ENCODE measurements around the gene ATP2A1. TPM values are rescaled to one million over a fixed set of nuclear protein-coding genes. Genes with fewer than 3 reads are reported as not detected.
A peak's percentile ranks its signal among the peaks of the same experiment; 100 is the strongest.

The ATP2A1 gene
- total and polyA plus RNA-seq, 2 donors: 0.57 to 1.2 TPM

GRCh38 chr16:28846080-28846932 is 32.0 kb upstream of the ATP2A1 start, which contains the start of gene TUFM:
TUFM (minus strand) TSS chr16:28846348; CDS start chr16:28846269, 79 bp downstream.
- peak within 1 kb of the TSS; percentile 79 to 82 for H3K27ac ChIP-seq (ENCODE audit: low read depth in 1 of 2, low read length in 1 of 2)
- WGBS: under 1% methylated on average over 73 of the region's 73 CpGs

GRCh38 chr16:28846933-28847273 is 31.4 kb upstream of the ATP2A1 start:
- peaks cover 0 to 4% of the 10 kb centered on the region in 2 donors for H3K9me3 ChIP-seq (ENCODE audit: control insufficient read depth in 2 of 2, insufficient read depth in 1 of 2, low read length in 1 of 2)
- peaks cover 9 to 21% of the 10 kb centered on the region in 2 donors for H3K4me1 ChIP-seq (ENCODE audit: control insufficient read depth in 2 of 2, insufficient read depth in 2 of 2, low read length in 2 of 2)
- DNase-seq (ENCODE audit: low read depth in 6 of 9, low spot score in 9 of 9): peak in 1 of 9 donors; percentile 24
- no peaks in the 10 kb centered on the region for H3K27me3 ChIP-seq (ENCODE audit: control insufficient read depth in 2 of 2, insufficient read depth in 1 of 2, low read length in 1 of 2)
- H3K36me3 ChIP-seq (ENCODE audit: control insufficient read depth in 2 of 2, insufficient read depth in 2 of 2, low read length in 1 of 2): peaks cover 22 to 33% of the 10 kb centered on the region in 2 donors
- H3K4me3 ChIP-seq (ENCODE audit: low read length in 2 of 2): peak overlapping the region; percentile 79 to 97
- H3K27ac ChIP-seq (ENCODE audit: low read depth in 1 of 2, low read length in 1 of 2): peak overlapping the region in 1 of 2 donors; percentile 79
- 31% methylated on average over 5 of the region's 5 CpGs for WGBS

More at GRCh38 chr16:28846080-28846932, 32.0 kb upstream of the ATP2A1 start, which contains the start of gene TUFM:
- Histone ChIP-seq H3K36me3 (ENCODE audit: control insufficient read depth in 2 of 2, insufficient read depth in 2 of 2, low read length in 1 of 2) (peaks cover 24 to 35% of the 10 kb centered on the region in 2 donors), H3K9me3 (ENCODE audit: control insufficient read depth in 2 of 2, insufficient read depth in 1 of 2, low read length in 1 of 2) (peaks cover 0 to 4% of the 10 kb centered on the region in 2 donors), H3K4me1 (ENCODE audit: control insufficient read depth in 2 of 2, insufficient read depth in 2 of 2, low read length in 2 of 2) (peaks cover 9 to 21% of the 10 kb centered on the region in 2 donors), H3K27me3 (ENCODE audit: control insufficient read depth in 2 of 2, insufficient read depth in 1 of 2, low read length in 1 of 2) (no peaks in the 10 kb centered on the region), H3K4me3 (ENCODE audit: low read length in 2 of 2) (peak within 1 kb of the TSS; percentile 79 to 97)
- DNase-seq (ENCODE audit: low read depth in 6 of 9, low spot score in 9 of 9): peak; percentile 93 to 99 (median 97)

- no peaks in the 10 kb centered on the region for H3K36me3 ChIP-seq (ENCODE audit: control insufficient read depth in 2 of 2, insufficient read depth in 2 of 2, low read length in 1 of 2)
- no peak for DNase-seq (ENCODE audit: low read depth in 6 of 9, low spot score in 9 of 9)
- H3K4me3 ChIP-seq (ENCODE audit: low read length in 2 of 2): no peak overlapping the region
- peaks cover 0 to 13% of the 10 kb centered on the region in 2 donors for H3K4me1 ChIP-seq (ENCODE audit: control insufficient read depth in 2 of 2, insufficient read depth in 2 of 2, low read length in 2 of 2)
- 96% methylated on average over 8 of the region's 8 CpGs for WGBS
- H3K9me3 ChIP-seq (ENCODE audit: control insufficient read depth in 2 of 2, insufficient read depth in 1 of 2, low read length in 1 of 2): no peaks in the 10 kb centered on the region
- H3K27me3 ChIP-seq (ENCODE audit: control insufficient read depth in 2 of 2, insufficient read depth in 1 of 2, low read length in 1 of 2): no peaks in the 10 kb centered on the region
- no peak overlapping the region for H3K27ac ChIP-seq (ENCODE audit: low read depth in 1 of 2, low read length in 1 of 2)
Measured at GRCh38 chr16:28858421-28858820, 19.9 kb upstream of the ATP2A1 start.

- no peaks in the 10 kb centered on the region for H3K36me3 ChIP-seq (ENCODE audit: control insufficient read depth in 2 of 2, insufficient read depth in 2 of 2, low read length in 1 of 2)
- no peaks in the 10 kb centered on the region for H3K9me3 ChIP-seq (ENCODE audit: control insufficient read depth in 2 of 2, insufficient read depth in 1 of 2, low read length in 1 of 2)
- no peak overlapping the region for H3K4me3 ChIP-seq (ENCODE audit: low read length in 2 of 2)
- peaks cover 0 to 16% of the 10 kb centered on the region in 2 donors for H3K4me1 ChIP-seq (ENCODE audit: control insufficient read depth in 2 of 2, insufficient read depth in 2 of 2, low read length in 2 of 2)
- no peaks in the 10 kb centered on the region for H3K27me3 ChIP-seq (ENCODE audit: control insufficient read depth in 2 of 2, insufficient read depth in 1 of 2, low read length in 1 of 2)
- no peak overlapping the region for H3K27ac ChIP-seq (ENCODE audit: low read depth in 1 of 2, low read length in 1 of 2)
- DNase-seq (ENCODE audit: low read depth in 6 of 9, low spot score in 9 of 9): no peak
- 98% methylated on average over 4 of the region's 4 CpGs for WGBS
Measured at GRCh38 chr16:28859326-28859725, 19.0 kb upstream of the ATP2A1 start.

- 6% methylated on average over 42 of the region's 42 CpGs for WGBS
- peak overlapping the region; percentile 83 to 96 for H3K4me3 ChIP-seq (ENCODE audit: low read length in 2 of 2)
- DNase-seq (ENCODE audit: low read depth in 6 of 9, low spot score in 9 of 9): peak in 1 of 9 donors; percentile 27
- peak overlapping the region; percentile 94 to 99 for H3K27ac ChIP-seq (ENCODE audit: low read depth in 1 of 2, low read length in 1 of 2)
- peaks cover 24 to 31% of the 10 kb centered on the region in 2 donors for H3K36me3 ChIP-seq (ENCODE audit: control insufficient read depth in 2 of 2, insufficient read depth in 2 of 2, low read length in 1 of 2)
- no peaks in the 10 kb centered on the region for H3K27me3 ChIP-seq (ENCODE audit: control insufficient read depth in 2 of 2, insufficient read depth in 1 of 2, low read length in 1 of 2)
- no peaks in the 10 kb centered on the region for H3K9me3 ChIP-seq (ENCODE audit: control insufficient read depth in 2 of 2, insufficient read depth in 1 of 2, low read length in 1 of 2)
- H3K4me1 ChIP-seq (ENCODE audit: control insufficient read depth in 2 of 2, insufficient read depth in 2 of 2, low read length in 2 of 2): peaks cover 0 to 25% of the 10 kb centered on the region in 2 donors
Measured at GRCh38 chr16:28863929-28864793, 14.1 kb upstream of the ATP2A1 start.

- Histone ChIP-seq H3K4me3 (ENCODE audit: low read length in 2 of 2) (no peak overlapping the region), H3K4me1 (ENCODE audit: control insufficient read depth in 2 of 2, insufficient read depth in 2 of 2, low read length in 2 of 2) (peaks cover 0 to 25% of the 10 kb centered on the region in 2 donors), H3K9me3 (ENCODE audit: control insufficient read depth in 2 of 2, insufficient read depth in 1 of 2, low read length in 1 of 2) (no peaks in the 10 kb centered on the region), H3K36me3 (ENCODE audit: control insufficient read depth in 2 of 2, insufficient read depth in 2 of 2, low read length in 1 of 2) (peaks cover 33 to 41% of the 10 kb centered on the region in 2 donors), H3K27me3 (ENCODE audit: control insufficient read depth in 2 of 2, insufficient read depth in 1 of 2, low read length in 1 of 2) (no peaks in the 10 kb centered on the region), H3K27ac (ENCODE audit: low read depth in 1 of 2, low read length in 1 of 2) (no peak overlapping the region)
- 98% methylated on average over 12 of the region's 12 CpGs for WGBS
- DNase-seq (ENCODE audit: low read depth in 6 of 9, low spot score in 9 of 9): no peak
Measured at GRCh38 chr16:28865001-28865688, 13.1 kb upstream of the ATP2A1 start.

GRCh38 chr16:28865722-28866453 is 12.4 kb upstream of the ATP2A1 start:
- Histone ChIP-seq H3K27me3 (ENCODE audit: control insufficient read depth in 2 of 2, insufficient read depth in 1 of 2, low read length in 1 of 2) (no peaks in the 10 kb centered on the region), H3K9me3 (ENCODE audit: control insufficient read depth in 2 of 2, insufficient read depth in 1 of 2, low read length in 1 of 2) (no peaks in the 10 kb centered on the region), H3K36me3 (ENCODE audit: control insufficient read depth in 2 of 2, insufficient read depth in 2 of 2, low read length in 1 of 2) (peaks cover 41 to 48% of the 10 kb centered on the region in 2 donors), H3K4me3 (ENCODE audit: low read length in 2 of 2) (no peak overlapping the region), H3K27ac (ENCODE audit: low read depth in 1 of 2, low read length in 1 of 2) (no peak overlapping the region), H3K4me1 (ENCODE audit: control insufficient read depth in 2 of 2, insufficient read depth in 2 of 2, low read length in 2 of 2) (peaks cover 0 to 25% of the 10 kb centered on the region in 2 donors)
- no peak for DNase-seq (ENCODE audit: low read depth in 6 of 9, low spot score in 9 of 9)
- WGBS: 94% methylated on average over 32 of the region's 32 CpGs

- no peak for DNase-seq (ENCODE audit: low read depth in 6 of 9, low spot score in 9 of 9)
- no peak overlapping the region for H3K4me3 ChIP-seq (ENCODE audit: low read length in 2 of 2)
- no peak overlapping the region for H3K27ac ChIP-seq (ENCODE audit: low read depth in 1 of 2, low read length in 1 of 2)
- H3K4me1 ChIP-seq (ENCODE audit: control insufficient read depth in 2 of 2, insufficient read depth in 2 of 2, low read length in 2 of 2): peaks cover 0 to 25% of the 10 kb centered on the region in 2 donors
- H3K36me3 ChIP-seq (ENCODE audit: control insufficient read depth in 2 of 2, insufficient read depth in 2 of 2, low read length in 1 of 2): peaks cover 46 to 54% of the 10 kb centered on the region in 2 donors
- no peaks in the 10 kb centered on the region for H3K27me3 ChIP-seq (ENCODE audit: control insufficient read depth in 2 of 2, insufficient read depth in 1 of 2, low read length in 1 of 2)
- WGBS: 96% methylated on average over 17 of the region's 17 CpGs
- H3K9me3 ChIP-seq (ENCODE audit: control insufficient read depth in 2 of 2, insufficient read depth in 1 of 2, low read length in 1 of 2): peaks cover 0 to under 1% of the 10 kb centered on the region in 2 donors
Measured at GRCh38 chr16:28866454-28866804, 11.9 kb upstream of the ATP2A1 start.

Data from thymus (tissue), 11 donors.